WERI-Rb-1 (cell line): ENCODE results near the gene SYNGAP1.
A peak's percentile ranks its signal among the peaks of the same experiment; 100 is the strongest.

ENCODE experiments used
- DNase-seq: peaks from one replicate; pipeline ENCODE4 v3.0.0-alpha.2; 2020
- H3K27ac ChIP-seq: fragments of 250-450 bp; sonication (Bioruptor Pico); 2 replicates; pipeline ENCODE4 v1.5.1; 2020; ENCODE audit warnings: mild to moderate bottlenecking, moderate library complexity
- H3K27me3 ChIP-seq: fragments of 250-450 bp; sonication (Bioruptor Pico); 2 replicates; pipeline ENCODE4 v1.5.1; 2021; ENCODE audit warnings: mild to moderate bottlenecking, low read depth, moderate library complexity; ENCODE audit not compliant: insufficient read depth, severe bottlenecking
- H3K36me3 ChIP-seq: fragments of 250-450 bp; sonication (Bioruptor Pico); 2 replicates; pipeline ENCODE4 v1.5.1; 2020; ENCODE audit warnings: mild to moderate bottlenecking, moderate library complexity
- H3K4me3 ChIP-seq: 2 replicates; pipeline ENCODE4 v1.5.1; 2011; ENCODE audit warnings: low read depth, mild to moderate bottlenecking, control low read depth, low read length
- H3K9me3 ChIP-seq: fragments of 250-450 bp; sonication (Bioruptor Pico); 2 replicates; pipeline ENCODE4 v1.5.1; 2021; ENCODE audit warnings: mild to moderate bottlenecking, moderate library complexity; ENCODE audit not compliant: severe bottlenecking
- TF ChIP-seq, protein P1 (sequence below): IDR thresholded peaks from 2 replicates; pipeline ENCODE4 v1.5.1; 2011; ENCODE audit warnings: low read depth, mild to moderate bottlenecking, control low read depth, inconsistent platforms, low read length

SYNGAP1 gene

DNA sequence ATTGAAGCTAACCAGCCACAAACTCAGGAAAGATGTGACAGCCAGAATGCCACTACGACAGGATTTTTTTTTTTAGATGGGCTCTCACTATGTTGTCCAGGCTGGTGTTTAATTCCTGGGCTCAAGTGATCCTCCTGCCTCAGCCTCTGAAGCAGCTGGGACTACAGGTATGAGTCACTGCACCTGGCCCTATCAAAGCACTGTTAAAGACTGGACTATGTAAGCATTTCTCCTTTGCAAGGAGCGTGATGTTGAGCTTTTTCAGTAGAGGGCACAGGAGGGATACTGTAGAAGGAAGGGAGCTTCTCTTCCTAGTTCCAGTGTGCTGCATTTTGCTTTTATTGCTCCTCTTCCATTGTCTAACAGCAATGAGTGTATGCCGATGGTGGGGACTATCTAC is 70.3 kb downstream of the SYNGAP1 start:
- H3K36me3 ChIP-seq = no peaks in the 10 kb centered on the region
- H3K9me3 ChIP-seq = peaks cover 3% of the 10 kb centered on the region
- TF ChIP-seq, protein P1, sequence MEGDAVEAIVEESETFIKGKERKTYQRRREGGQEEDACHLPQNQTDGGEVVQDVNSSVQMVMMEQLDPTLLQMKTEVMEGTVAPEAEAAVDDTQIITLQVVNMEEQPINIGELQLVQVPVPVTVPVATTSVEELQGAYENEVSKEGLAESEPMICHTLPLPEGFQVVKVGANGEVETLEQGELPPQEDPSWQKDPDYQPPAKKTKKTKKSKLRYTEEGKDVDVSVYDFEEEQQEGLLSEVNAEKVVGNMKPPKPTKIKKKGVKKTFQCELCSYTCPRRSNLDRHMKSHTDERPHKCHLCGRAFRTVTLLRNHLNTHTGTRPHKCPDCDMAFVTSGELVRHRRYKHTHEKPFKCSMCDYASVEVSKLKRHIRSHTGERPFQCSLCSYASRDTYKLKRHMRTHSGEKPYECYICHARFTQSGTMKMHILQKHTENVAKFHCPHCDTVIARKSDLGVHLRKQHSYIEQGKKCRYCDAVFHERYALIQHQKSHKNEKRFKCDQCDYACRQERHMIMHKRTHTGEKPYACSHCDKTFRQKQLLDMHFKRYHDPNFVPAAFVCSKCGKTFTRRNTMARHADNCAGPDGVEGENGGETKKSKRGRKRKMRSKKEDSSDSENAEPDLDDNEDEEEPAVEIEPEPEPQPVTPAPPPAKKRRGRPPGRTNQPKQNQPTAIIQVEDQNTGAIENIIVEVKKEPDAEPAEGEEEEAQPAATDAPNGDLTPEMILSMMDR = 0 out of 2 replicates have a peak, but pooled peaks have one; percentile 31
- DNase-seq = no peak
- no peaks in the 10 kb centered on the region for H3K27me3 ChIP-seq
- no peak overlapping the region for H3K4me3 ChIP-seq
- H3K27ac ChIP-seq = no peak overlapping the region

DNA sequence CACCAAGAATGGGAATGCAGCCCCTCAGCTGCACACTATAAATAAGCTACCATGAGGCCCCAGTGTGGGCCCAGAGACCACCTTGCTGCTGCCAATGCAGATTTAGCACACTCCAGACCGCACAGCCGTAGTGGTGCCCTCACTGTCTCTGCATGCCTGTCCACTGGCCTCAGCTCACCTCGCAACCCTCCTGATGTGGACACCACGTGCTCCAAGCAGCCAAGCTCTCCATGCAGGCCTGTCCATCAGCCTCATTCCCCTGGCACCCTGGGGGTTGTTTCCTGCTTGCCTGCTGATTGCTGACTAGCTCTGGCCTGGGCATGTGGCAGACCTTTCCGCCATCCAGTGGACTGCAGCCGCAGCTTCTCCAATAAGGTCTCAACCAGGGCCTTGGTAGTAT is 70.8 kb downstream of the SYNGAP1 start:
- H3K27ac ChIP-seq = no peak overlapping the region
- no peak overlapping the region for H3K4me3 ChIP-seq
- H3K27me3 ChIP-seq = no peaks in the 10 kb centered on the region
- H3K9me3 ChIP-seq = peaks cover 3% of the 10 kb centered on the region
- no peak for DNase-seq
- no peaks in the 10 kb centered on the region for H3K36me3 ChIP-seq
- TF ChIP-seq, protein P1 = no peak

DNA sequence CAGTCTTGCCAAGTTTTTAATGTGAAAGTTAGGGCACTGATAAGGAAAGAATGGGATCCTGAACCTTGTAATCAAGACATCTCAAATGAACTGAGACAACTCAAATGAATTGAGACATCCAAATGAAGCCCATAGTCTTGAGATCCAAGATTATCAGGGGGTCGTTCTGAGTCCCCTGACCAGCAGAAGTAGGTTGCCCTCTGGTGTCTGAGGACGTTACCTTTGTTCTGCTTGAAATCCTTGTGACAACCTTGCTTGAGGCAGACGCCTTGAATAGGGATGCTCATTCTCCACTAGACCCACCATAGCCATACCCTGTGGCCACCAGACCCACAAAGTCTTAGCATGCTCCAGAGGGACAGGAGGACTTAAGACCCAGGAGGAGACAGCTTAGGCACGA is 72.2 kb downstream of the SYNGAP1 start:
- peak; percentile 44 for DNase-seq
- TF ChIP-seq, protein P1 = peak; percentile 54; the same call in 1 of the 2 replicates
- H3K9me3 ChIP-seq = no peaks in the 10 kb centered on the region

DNA sequence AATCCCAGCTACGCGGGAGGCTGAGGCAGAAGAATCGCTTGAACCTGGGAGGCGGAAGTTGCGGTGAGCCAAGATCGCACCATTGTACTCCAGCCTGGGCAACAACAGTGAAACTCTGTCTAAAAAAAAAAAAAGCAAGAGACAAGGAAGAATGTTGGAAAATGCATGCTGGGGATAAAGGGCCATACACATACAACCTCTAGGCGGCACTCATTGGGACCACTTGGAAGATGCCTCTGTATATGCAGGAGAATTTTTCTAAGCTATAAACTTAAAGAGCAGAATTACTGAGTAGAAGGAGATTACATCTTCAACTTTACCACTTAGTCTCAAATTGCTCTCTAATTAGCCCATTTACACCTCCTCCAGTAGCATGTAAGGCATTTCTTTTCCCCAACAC is 77.3 kb downstream of the SYNGAP1 start:
- TF ChIP-seq, protein P1 = no peak
- Histone ChIP-seq H3K9me3 (no peaks in the 10 kb centered on the region), H3K36me3 (no peaks in the 10 kb centered on the region), H3K4me3 (no peak overlapping the region), H3K27me3 (no peaks in the 10 kb centered on the region), H3K27ac (no peak overlapping the region)
- DNase-seq = no peak

More for the DNA sequence above, 72.2 kb downstream of the SYNGAP1 start:
- no peaks in the 10 kb centered on the region for H3K36me3 ChIP-seq
- no peak overlapping the region for H3K4me3 ChIP-seq
- H3K27me3 ChIP-seq = no peaks in the 10 kb centered on the region
- H3K27ac ChIP-seq = no peak overlapping the region

DNA sequence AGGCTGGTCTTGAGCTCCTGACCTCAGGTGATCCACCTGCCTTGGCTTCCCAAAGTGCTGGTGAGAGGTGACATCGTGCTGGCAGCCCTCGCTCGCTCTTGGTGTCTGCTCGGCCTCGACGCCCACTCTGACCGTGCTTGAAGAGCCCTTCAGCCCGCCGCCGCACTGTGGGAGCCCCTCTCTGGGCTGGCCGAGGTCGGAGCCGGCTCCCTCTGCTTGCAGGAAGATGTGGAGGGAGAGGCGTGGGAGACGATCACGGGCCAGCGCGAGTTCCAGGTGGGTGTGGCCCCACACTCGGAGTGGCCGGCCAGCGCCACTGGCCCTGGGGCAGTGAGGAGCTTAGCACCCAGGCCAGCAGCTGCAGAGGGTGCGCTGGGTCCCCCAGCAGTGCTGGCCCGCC is 82.6 kb downstream of the SYNGAP1 start:
- no peak for DNase-seq
- Histone ChIP-seq H3K27me3 (no peaks in the 10 kb centered on the region), H3K9me3 (peaks cover 15% of the 10 kb centered on the region), H3K27ac (no peak overlapping the region), H3K4me3 (no peak overlapping the region), H3K36me3 (no peaks in the 10 kb centered on the region)
- TF ChIP-seq, protein P1 = no peak

DNA sequence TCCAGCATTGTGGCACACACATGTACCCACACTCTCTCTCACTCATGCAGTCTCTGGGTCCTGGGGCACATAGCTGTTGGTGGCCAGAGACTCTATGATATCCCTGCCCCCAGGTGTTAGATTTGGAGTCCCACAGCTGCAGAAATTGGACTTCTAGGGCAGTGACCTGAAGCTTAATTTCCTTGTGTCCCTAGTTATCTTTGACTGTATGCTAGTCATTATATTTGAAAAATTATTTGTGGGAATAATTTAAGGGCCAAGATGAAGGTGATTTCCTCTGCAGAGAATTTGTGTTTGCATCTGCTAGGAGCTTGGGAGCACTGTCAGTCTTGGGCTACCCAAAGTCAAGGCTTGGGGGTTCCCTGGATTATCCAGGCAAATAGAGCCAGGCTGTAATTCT is 84.6 kb downstream of the SYNGAP1 start:
- H3K36me3 ChIP-seq = no peaks in the 10 kb centered on the region
- H3K9me3 ChIP-seq = peaks cover 15% of the 10 kb centered on the region
- H3K27me3 ChIP-seq = no peaks in the 10 kb centered on the region
- DNase-seq = no peak
- TF ChIP-seq, protein P1 = no peak
- no peak overlapping the region for H3K27ac ChIP-seq
- H3K4me3 ChIP-seq = no peak overlapping the region
